ENCODE measurements around the gene RAP1GAP2. TPM values are rescaled to one million over a fixed set of nuclear protein-coding genes. Genes with fewer than 3 reads are reported as not detected.

RAP1GAP2 gene
- polyA plus RNA-seq, 1 experiment: 4.8 TPM

- CTCF ChIA-PET: interaction anchor here (0.9 to 1.1 kb wide), 2 partner anchors 12 to 71 kb away, joined by 3 to 4 read pairs; no protein-coding TSS in a partner anchor
- no peaks in the 10 kb centered on the region for H3K36me3 ChIP-seq (ENCODE audit: control insufficient read depth, insufficient read depth, low read length)
- DNase-seq (ENCODE audit: low read depth): no peak
- H3K27me3 ChIP-seq (ENCODE audit: control insufficient read depth, insufficient read depth, low read length): no peaks in the 10 kb centered on the region
- no peak overlapping the region for H3K4me3 ChIP-seq (ENCODE audit: low read depth, low read length)
- TF ChIP-seq CTCF (IDR thresholded peaks at IDR 0.05; ENCODE audit: insufficient read depth, low read depth, low read length): no peak
- POLR2A ChIA-PET: no interaction called here
Measured at GRCh38 chr17:2898255-2898926, 102.2 kb downstream of the RAP1GAP2 start.

- Histone ChIP-seq H3K36me3 (ENCODE audit: control insufficient read depth, insufficient read depth, low read length) (no peaks in the 10 kb centered on the region), H3K27me3 (ENCODE audit: control insufficient read depth, insufficient read depth, low read length) (no peaks in the 10 kb centered on the region), H3K4me3 (ENCODE audit: low read depth, low read length) (no peak overlapping the region)
- no peak for TF ChIP-seq CTCF (IDR thresholded peaks at IDR 0.05; ENCODE audit: insufficient read depth, low read depth, low read length)
- no peak for DNase-seq (ENCODE audit: low read depth)
- ChIA-PET CTCF (no interaction called here), POLR2A (no interaction called here)
Measured at GRCh38 chr17:2899906-2900305, 103.7 kb downstream of the RAP1GAP2 start.

- Histone ChIP-seq H3K27me3 (ENCODE audit: control insufficient read depth, insufficient read depth, low read length) (no peaks in the 10 kb centered on the region), H3K36me3 (ENCODE audit: control insufficient read depth, insufficient read depth, low read length) (no peaks in the 10 kb centered on the region), H3K4me3 (ENCODE audit: low read depth, low read length) (no peak overlapping the region)
- ChIA-PET CTCF (no interaction called here), POLR2A (no interaction called here)
- no peak for DNase-seq (ENCODE audit: low read depth)
- TF ChIP-seq CTCF (IDR thresholded peaks at IDR 0.05; ENCODE audit: insufficient read depth, low read depth, low read length): no peak
Measured at GRCh38 chr17:2900842-2901241, 104.6 kb downstream of the RAP1GAP2 start.

- Histone ChIP-seq H3K36me3 (ENCODE audit: control insufficient read depth, insufficient read depth, low read length) (no peaks in the 10 kb centered on the region), H3K4me3 (ENCODE audit: low read depth, low read length) (no peak overlapping the region), H3K27me3 (ENCODE audit: control insufficient read depth, insufficient read depth, low read length) (no peaks in the 10 kb centered on the region)
- no peak for TF ChIP-seq CTCF (IDR thresholded peaks at IDR 0.05; ENCODE audit: insufficient read depth, low read depth, low read length)
- DNase-seq (ENCODE audit: low read depth): no peak
- POLR2A ChIA-PET: no interaction called here
- CTCF ChIA-PET: no interaction called here
Measured at GRCh38 chr17:2901582-2901981, 105.3 kb downstream of the RAP1GAP2 start.

GRCh38 chr17:2902546-2902945 is 106.3 kb downstream of the RAP1GAP2 start:
- no peak for DNase-seq (ENCODE audit: low read depth)
- ChIA-PET CTCF (interaction anchor here (0.7 kb wide), 1 partner anchor 1667 kb away, joined by 3 read pairs; no protein-coding TSS in a partner anchor), POLR2A (no interaction called here)
- no peak overlapping the region for H3K4me3 ChIP-seq (ENCODE audit: low read depth, low read length)
- no peaks in the 10 kb centered on the region for H3K27me3 ChIP-seq (ENCODE audit: control insufficient read depth, insufficient read depth, low read length)
- TF ChIP-seq CTCF (IDR thresholded peaks at IDR 0.05; ENCODE audit: insufficient read depth, low read depth, low read length): no peak
- H3K36me3 ChIP-seq (ENCODE audit: control insufficient read depth, insufficient read depth, low read length): no peaks in the 10 kb centered on the region
